Measurements from ENCODE around the gene ARHGAP33. TPM values are rescaled to one million over a fixed set of nuclear protein-coding genes. Genes with fewer than 3 reads are reported as not detected.

Gene ARHGAP33
- total and polyA plus RNA-seq, 2 of the 8 experiments (the other 6 are each of a cell fraction or from before 2014, with no cell fraction given): 6.5 to 25.2 TPM

- WGBS, 2 experiments (ENCODE audit: extremely low coverage in 1 of 2, insufficient coverage in 1 of 2, insufficient read length in 1 of 2, insufficient replicate concordance in 2 of 2, low coverage in 1 of 2, low lambda C conversion rate in 2 of 2, missing lambda C conversion rate in 1 of 2): 42% methylated on average over 21 of the region's 34 CpGs; no CpG with 5 or more reads in 1 of the 2 experiments
- Histone ChIP-seq H3K4me3 (ENCODE audit: extremely low read depth in 1 of 4, insufficient read depth in 2 of 4, low read depth in 3 of 4, low read length in 4 of 4) (peak overlapping the region in 1 of 4 experiments; percentile 42; a peak in 3 of 8 replicates), H3K9me3 (ENCODE audit: insufficient read depth in 2 of 2, low read depth in 1 of 2, low read length in 1 of 2) (no peaks in the 10 kb centered on the region), H4K8ac (ENCODE audit: extremely low read depth, insufficient read depth, low read length) (peak overlapping the region; percentile 58), H3K4ac (replicated peaks; ENCODE audit: insufficient read length, low read depth, low read length) (no peak overlapping the region), H2BK15ac (ENCODE audit: low read length) (no peak overlapping the region), H4K5ac (ENCODE audit: insufficient read length, low read depth, low read length) (peak overlapping the region; percentile 15), H2AK5ac (ENCODE audit: low read depth, low read length) (no peak overlapping the region), H3K14ac (ENCODE audit: insufficient read length) (no peak overlapping the region), H3K79me1 (ENCODE audit: low read depth, low read length) (no peaks in the 10 kb centered on the region; the same call in 1 of the 2 replicates), H4K91ac (replicated peaks; ENCODE audit: insufficient read length, low read length) (no peak overlapping the region), H3K4me2 (ENCODE audit: insufficient read depth in 1 of 2, low read depth in 2 of 2, low read length in 2 of 2) (peak overlapping the region; percentile 13 to 57), H2BK12ac (ENCODE audit: low read depth, low read length) (no peak overlapping the region), H3K23me2 (ENCODE audit: low read depth, low read length) (no peaks in the 10 kb centered on the region; the same call in 1 of the 2 replicates), H3K9ac (replicated peaks in 1 of 4; ENCODE audit: extremely low read depth in 1 of 4, low read depth in 3 of 4, low read length in 3 of 4) (no peak overlapping the region), H2BK5ac (ENCODE audit: low read depth, low read length) (no peak overlapping the region), H4K20me1 (replicated peaks in 1 of 2; ENCODE audit: control insufficient read depth in 1 of 2, insufficient read depth in 2 of 2, low read length in 2 of 2) (peaks cover 4 to 5% of the 10 kb centered on the region in 2 experiments), H3K56ac (replicated peaks; ENCODE audit: insufficient read length, low read depth, low read length) (no peak overlapping the region), H2AFZ (ENCODE audit: low read length) (no peak overlapping the region), H3K18ac (ENCODE audit: extremely low read depth, low read length) (no peak overlapping the region), H2BK120ac (replicated peaks; ENCODE audit: low read depth, low read length) (no peak overlapping the region), H3K36me3 (ENCODE audit: control insufficient read depth in 2 of 4, insufficient read depth in 4 of 4, low read length in 3 of 4) (peaks cover 0 to 6% (median 3%) of the 10 kb centered on the region in 4 experiments; a peak in 4 of 8 replicates), H3K23ac (ENCODE audit: insufficient read length) (no peak overlapping the region), H3K27ac (ENCODE audit: low read depth, low read length) (no peak overlapping the region), H3K27me3 (replicated peaks in 1 of 4; ENCODE audit: control insufficient read depth in 3 of 4, extremely low read depth in 1 of 4, insufficient read depth in 3 of 4, low read length in 3 of 4) (no peaks in the 10 kb centered on the region), H3K79me2 (ENCODE audit: control insufficient read depth in 1 of 2, insufficient read depth in 2 of 2, low read length in 2 of 2) (no peaks in the 10 kb centered on the region), H3K4me1 (replicated peaks in 1 of 4; ENCODE audit: control insufficient read depth in 3 of 4, insufficient read depth in 4 of 4, low read length in 3 of 4) (peaks cover 0 to 13% (median 7%) of the 10 kb centered on the region in 4 experiments; a peak in 5 of 7 replicates), H2BK20ac (ENCODE audit: low read length) (no peak overlapping the region)
- DNase-seq (ENCODE audit: low read depth in 1 of 2, low spot score in 2 of 2): peak in 1 of 2 experiments; percentile 89
- no peak for FAIRE-seq
- ChIA-PET CTCF (ENCODE audit: partially characterized antibody) (interaction anchor here (0.9 to 2.5 kb wide), 6 partner anchors 9 to 73 kb away, joined by 3 to 9 read pairs (median 4); no protein-coding TSS in a partner anchor), POLR2A (ENCODE audit: partially characterized antibody) (interaction anchor here (0.6 to 2.8 kb wide), 11 partner anchors 9 to 257 kb away, joined by 3 to 11 read pairs (median 4); partner anchors contain the start of genes HSPB6, IGFLR1, LIN37 and PROSER3)
- TF ChIP-seq EGR1 (IDR thresholded peaks at IDR 0.05; ENCODE audit: borderline replicate concordance, low read depth, low read length) (no peak), CTBP2 (IDR thresholded peaks at IDR 0.05; ENCODE audit: borderline replicate concordance, insufficient read depth, insufficient read length, low read length) (no peak), KDM5A (IDR thresholded peaks at IDR 0.05; ENCODE audit: low read length) (no peak), KDM1A (IDR thresholded peaks at IDR 0.05; ENCODE audit: borderline replicate concordance, low read length) (no peak), MAX (IDR thresholded peaks at IDR 0.05) (peak; percentile 16; the same call in 1 of the 2 replicates), SIN3A (conservative IDR thresholded peaks at IDR 0.05 in 1 of 2, IDR thresholded peaks at IDR 0.05 in 1 of 2; ENCODE audit: low read depth in 1 of 2, low read length in 2 of 2) (peak in 1 of 2 experiments; percentile 72; a peak in 2 of 4 replicates), TAF1 (IDR thresholded peaks at IDR 0.05; ENCODE audit: low read depth, low read length) (0 out of 2 replicates have a peak, but pooled peaks have one; percentile 24), POU5F1 (IDR thresholded peaks at IDR 0.05; ENCODE audit: low read depth, low read length) (no peak), RXRA (IDR thresholded peaks at IDR 0.05; ENCODE audit: insufficient read depth, low read depth, low read length) (no peak), SRF (IDR thresholded peaks at IDR 0.05; ENCODE audit: low read depth, low read length) (no peak)
Observed at GRCh38 chr19:35767288-35768081, 7.9 kb upstream of the ARHGAP33 start.
